ENCODE results near the gene GSS.

Gene GSS

DNA sequence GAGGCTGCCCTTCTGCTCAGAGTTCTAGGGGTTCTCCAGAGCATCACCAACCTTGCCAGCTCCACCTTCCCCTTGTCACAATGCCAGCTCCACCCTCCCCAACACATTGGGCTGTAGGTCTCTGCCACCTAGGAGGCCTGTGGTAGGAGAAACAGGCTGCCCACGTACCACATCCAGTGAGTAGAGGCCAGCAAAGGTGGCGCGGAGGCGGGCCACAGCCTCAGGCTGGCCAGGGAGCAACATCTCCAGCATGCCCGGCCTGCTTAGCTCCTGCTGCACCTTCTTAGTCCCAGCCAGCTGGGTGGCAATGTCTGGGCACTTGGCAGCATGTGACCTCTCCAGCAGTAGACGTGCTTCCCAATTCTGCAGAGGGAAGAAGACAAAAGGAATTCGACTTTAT is 23.8 kb downstream of the GSS start:
- DNase-seq (ENCODE audit: low read depth) = no peak
- H3K9me3 ChIP-seq (ENCODE audit: control insufficient read depth, low read length) = no peaks in the 10 kb centered on the region
- no peaks in the 10 kb centered on the region for H3K27me3 ChIP-seq (replicated peaks; ENCODE audit: control insufficient read depth, insufficient read depth, low read length)
- H3K4me1 ChIP-seq (ENCODE audit: control insufficient read depth, insufficient read depth, low read length) = peaks cover 1% of the 10 kb centered on the region
- H3K4me3 ChIP-seq (ENCODE audit: low read length) = no peak overlapping the region
- H3K9ac ChIP-seq (ENCODE audit: low read length) = no peak overlapping the region
- peaks cover 68% of the 10 kb centered on the region for H3K36me3 ChIP-seq (ENCODE audit: control insufficient read depth, insufficient read depth, low read length, severe bottlenecking)

DNA sequence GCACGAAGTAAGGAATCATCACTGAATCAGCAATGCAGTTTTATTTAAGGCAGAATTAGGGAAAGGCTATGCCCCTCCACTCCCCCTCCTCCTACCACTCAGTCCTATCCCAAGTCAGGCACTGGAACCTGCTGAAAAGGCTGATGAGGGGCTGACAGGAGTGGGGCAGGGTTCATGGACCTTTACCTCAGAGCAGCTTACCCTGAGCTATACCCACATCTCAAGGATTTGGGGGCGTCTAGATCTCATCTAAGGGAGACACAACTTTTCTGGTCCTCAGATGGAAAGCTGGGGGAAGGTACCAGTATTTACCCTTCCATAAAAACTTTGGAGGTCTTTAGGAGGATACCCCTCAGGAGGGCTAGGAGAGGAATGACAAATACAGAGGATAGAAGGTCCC is 27.2 kb downstream of the GSS start:
- H3K4me1 ChIP-seq (ENCODE audit: control insufficient read depth, insufficient read depth, low read length) = peaks cover 11% of the 10 kb centered on the region
- DNase-seq (ENCODE audit: low read depth) = no peak
- no peaks in the 10 kb centered on the region for H3K27me3 ChIP-seq (replicated peaks; ENCODE audit: control insufficient read depth, insufficient read depth, low read length)
- no peaks in the 10 kb centered on the region for H3K9me3 ChIP-seq (ENCODE audit: control insufficient read depth, low read length)
- peaks cover 88% of the 10 kb centered on the region for H3K36me3 ChIP-seq (ENCODE audit: control insufficient read depth, insufficient read depth, low read length, severe bottlenecking)
- no peak overlapping the region for H3K9ac ChIP-seq (ENCODE audit: low read length)
- no peak overlapping the region for H3K4me3 ChIP-seq (ENCODE audit: low read length)

DNA sequence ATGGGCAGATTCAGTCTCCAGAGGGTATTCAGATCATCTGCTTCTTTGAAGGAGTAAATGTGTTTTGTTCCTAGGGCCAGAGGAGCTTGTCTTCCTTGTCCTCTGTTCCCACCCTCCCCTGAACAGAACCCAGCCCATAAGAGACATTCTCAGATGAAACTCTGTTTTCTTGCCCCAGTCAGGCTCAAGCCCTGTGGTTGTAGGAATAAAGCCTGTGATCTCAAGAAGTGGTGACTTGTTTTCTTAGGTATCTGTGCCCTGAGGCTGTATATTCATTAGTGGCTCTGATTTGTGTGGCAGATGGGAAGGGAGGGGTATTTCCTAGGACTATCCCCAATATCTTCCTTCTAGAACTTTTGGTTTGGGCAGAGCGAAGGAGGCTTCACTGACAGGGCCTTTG is 27.9 kb downstream of the GSS start:
- no peak overlapping the region for H3K9ac ChIP-seq (ENCODE audit: low read length)
- H3K4me3 ChIP-seq (ENCODE audit: low read length) = no peak overlapping the region
- peak; percentile 78 for DNase-seq (ENCODE audit: low read depth)
- no peaks in the 10 kb centered on the region for H3K9me3 ChIP-seq (ENCODE audit: control insufficient read depth, low read length)
- H3K36me3 ChIP-seq (ENCODE audit: control insufficient read depth, insufficient read depth, low read length, severe bottlenecking) = peaks cover 95% of the 10 kb centered on the region
- H3K4me1 ChIP-seq (ENCODE audit: control insufficient read depth, insufficient read depth, low read length) = peaks cover 18% of the 10 kb centered on the region
- no peaks in the 10 kb centered on the region for H3K27me3 ChIP-seq (replicated peaks; ENCODE audit: control insufficient read depth, insufficient read depth, low read length)

GRCh38 chr20:34926581-34926980 is 29.0 kb downstream of the GSS start:
- DNase-seq (ENCODE audit: low read depth) = no peak
- peaks cover 27% of the 10 kb centered on the region for H3K4me1 ChIP-seq (ENCODE audit: control insufficient read depth, insufficient read depth, low read length)
- no peaks in the 10 kb centered on the region for H3K9me3 ChIP-seq (ENCODE audit: control insufficient read depth, low read length)
- no peak overlapping the region for H3K4me3 ChIP-seq (ENCODE audit: low read length)
- peaks cover 93% of the 10 kb centered on the region for H3K36me3 ChIP-seq (ENCODE audit: control insufficient read depth, insufficient read depth, low read length, severe bottlenecking)
- H3K27me3 ChIP-seq (replicated peaks; ENCODE audit: control insufficient read depth, insufficient read depth, low read length) = no peaks in the 10 kb centered on the region
- no peak overlapping the region for H3K9ac ChIP-seq (ENCODE audit: low read length)

GRCh38 chr20:34925981-34926380 is 29.6 kb downstream of the GSS start:
- Histone ChIP-seq H3K4me1 (ENCODE audit: control insufficient read depth, insufficient read depth, low read length) (peaks cover 33% of the 10 kb centered on the region), H3K27me3 (replicated peaks; ENCODE audit: control insufficient read depth, insufficient read depth, low read length) (no peaks in the 10 kb centered on the region), H3K36me3 (ENCODE audit: control insufficient read depth, insufficient read depth, low read length, severe bottlenecking) (peaks cover 93% of the 10 kb centered on the region), H3K9me3 (ENCODE audit: control insufficient read depth, low read length) (no peaks in the 10 kb centered on the region), H3K9ac (ENCODE audit: low read length) (no peak overlapping the region), H3K4me3 (ENCODE audit: low read length) (no peak overlapping the region)
- DNase-seq (ENCODE audit: low read depth) = no peak

- no peaks in the 10 kb centered on the region for H3K9me3 ChIP-seq (ENCODE audit: control insufficient read depth, low read length)
- no peak overlapping the region for H3K4me3 ChIP-seq (ENCODE audit: low read length)
- peaks cover 93% of the 10 kb centered on the region for H3K36me3 ChIP-seq (ENCODE audit: control insufficient read depth, insufficient read depth, low read length, severe bottlenecking)
- no peaks in the 10 kb centered on the region for H3K27me3 ChIP-seq (replicated peaks; ENCODE audit: control insufficient read depth, insufficient read depth, low read length)
- no peak overlapping the region for H3K9ac ChIP-seq (ENCODE audit: low read length)
- peaks cover 34% of the 10 kb centered on the region for H3K4me1 ChIP-seq (ENCODE audit: control insufficient read depth, insufficient read depth, low read length)
- DNase-seq (ENCODE audit: low read depth) = no peak
Measured at GRCh38 chr20:34925341-34925740, 30.3 kb downstream of the GSS start.

DNA sequence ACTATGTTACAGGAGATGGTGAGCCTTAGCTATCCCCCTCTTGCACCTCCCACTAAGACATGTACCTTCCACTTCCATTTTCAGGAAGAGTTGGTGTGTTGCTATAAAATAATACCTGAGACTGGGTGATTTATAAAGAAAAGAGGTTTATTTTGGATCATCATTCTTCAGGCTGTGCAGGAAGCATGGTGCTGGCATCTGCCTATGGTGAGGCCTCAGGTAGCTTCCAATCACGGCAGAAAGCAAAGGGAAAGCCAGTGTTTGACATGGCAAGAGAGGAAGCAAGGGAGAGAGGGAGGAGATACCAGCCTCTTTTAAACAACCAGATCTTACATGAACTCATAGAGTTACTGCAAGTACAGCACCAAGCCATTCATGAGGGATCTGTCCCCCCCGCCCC is 32.2 kb downstream of the GSS start:
- Histone ChIP-seq H3K9me3 (ENCODE audit: control insufficient read depth, low read length) (no peaks in the 10 kb centered on the region), H3K4me1 (ENCODE audit: control insufficient read depth, insufficient read depth, low read length) (peaks cover 34% of the 10 kb centered on the region), H3K27me3 (replicated peaks; ENCODE audit: control insufficient read depth, insufficient read depth, low read length) (no peaks in the 10 kb centered on the region), H3K4me3 (ENCODE audit: low read length) (no peak overlapping the region), H3K9ac (ENCODE audit: low read length) (peak overlapping the region; percentile 47), H3K36me3 (ENCODE audit: control insufficient read depth, insufficient read depth, low read length, severe bottlenecking) (peaks cover 95% of the 10 kb centered on the region)
- no peak for DNase-seq (ENCODE audit: low read depth)

- DNase-seq (ENCODE audit: low read depth) = peak; percentile 94
- peaks cover 95% of the 10 kb centered on the region for H3K36me3 ChIP-seq (ENCODE audit: control insufficient read depth, insufficient read depth, low read length, severe bottlenecking)
Measured at GRCh38 chr20:34922654-34923381, 32.8 kb downstream of the GSS start.

GRCh38 chr20:34921436-34921835 is 34.2 kb downstream of the GSS start:
- Histone ChIP-seq H3K36me3 (ENCODE audit: control insufficient read depth, insufficient read depth, low read length, severe bottlenecking) (peaks cover 95% of the 10 kb centered on the region), H3K27me3 (replicated peaks; ENCODE audit: control insufficient read depth, insufficient read depth, low read length) (no peaks in the 10 kb centered on the region), H3K9ac (ENCODE audit: low read length) (no peak overlapping the region), H3K4me1 (ENCODE audit: control insufficient read depth, insufficient read depth, low read length) (peaks cover 29% of the 10 kb centered on the region), H3K4me3 (ENCODE audit: low read length) (no peak overlapping the region), H3K9me3 (ENCODE audit: control insufficient read depth, low read length) (no peaks in the 10 kb centered on the region)
- no peak for DNase-seq (ENCODE audit: low read depth)

More at GRCh38 chr20:34922654-34923381, 32.8 kb downstream of the GSS start:
- Histone ChIP-seq H3K9me3 (ENCODE audit: control insufficient read depth, low read length) (no peaks in the 10 kb centered on the region), H3K4me3 (ENCODE audit: low read length) (no peak overlapping the region), H3K9ac (ENCODE audit: low read length) (peak overlapping the region; percentile 47), H3K4me1 (ENCODE audit: control insufficient read depth, insufficient read depth, low read length) (peaks cover 34% of the 10 kb centered on the region), H3K27me3 (replicated peaks; ENCODE audit: control insufficient read depth, insufficient read depth, low read length) (no peaks in the 10 kb centered on the region)

DNA sequence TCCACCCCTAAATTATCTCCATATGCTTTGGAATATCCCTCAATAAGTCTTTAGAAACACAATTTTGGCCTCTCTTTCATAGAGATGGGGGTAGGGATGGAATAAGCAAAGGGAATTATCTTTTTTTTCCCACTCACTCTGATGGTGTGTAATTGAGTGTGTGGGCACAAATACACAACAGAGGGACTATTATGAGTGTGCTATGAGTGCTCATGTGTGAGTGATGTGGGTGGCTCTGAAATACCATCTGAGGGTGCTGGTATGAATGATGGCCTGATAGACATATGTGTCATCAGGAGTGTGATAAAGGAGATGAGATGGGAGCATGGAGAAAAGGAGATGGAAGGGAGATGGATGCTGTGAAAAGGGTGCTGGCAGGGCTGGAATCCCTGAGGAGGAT is 35.6 kb downstream of the GSS start:
- peaks cover 95% of the 10 kb centered on the region for H3K36me3 ChIP-seq (ENCODE audit: control insufficient read depth, insufficient read depth, low read length, severe bottlenecking)
- no peaks in the 10 kb centered on the region for H3K27me3 ChIP-seq (replicated peaks; ENCODE audit: control insufficient read depth, insufficient read depth, low read length)
- H3K4me1 ChIP-seq (ENCODE audit: control insufficient read depth, insufficient read depth, low read length) = peaks cover 24% of the 10 kb centered on the region
- DNase-seq (ENCODE audit: low read depth) = no peak
- no peaks in the 10 kb centered on the region for H3K9me3 ChIP-seq (ENCODE audit: control insufficient read depth, low read length)
- no peak overlapping the region for H3K4me3 ChIP-seq (ENCODE audit: low read length)
- H3K9ac ChIP-seq (ENCODE audit: low read length) = no peak overlapping the region

DNA sequence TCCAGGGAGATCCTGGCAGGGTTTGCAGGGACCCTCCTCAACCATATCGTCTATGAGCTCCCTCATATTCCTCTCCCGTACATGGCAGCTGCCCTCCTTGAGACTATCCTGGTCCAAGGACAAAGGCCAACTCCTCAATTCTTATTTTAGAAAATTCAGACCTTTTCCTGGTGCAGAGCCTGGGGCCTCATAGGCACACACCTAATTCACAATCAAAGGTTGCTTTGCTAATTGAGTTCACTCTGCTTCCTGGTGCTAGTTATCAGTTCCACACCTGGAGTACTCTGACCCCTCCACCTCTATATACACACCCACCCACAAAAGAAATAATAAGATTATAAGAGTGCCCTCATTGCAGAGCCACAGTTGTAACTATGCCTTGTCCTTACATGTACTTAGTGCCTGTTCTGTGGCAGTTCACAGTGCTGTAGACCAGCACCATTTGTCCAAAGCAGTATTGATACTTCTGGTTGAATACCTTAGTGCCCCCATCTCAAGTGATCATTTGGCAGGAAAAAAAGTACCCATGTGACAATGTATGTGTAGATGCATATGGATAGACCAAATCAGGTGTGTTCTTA is 38.7 kb downstream of the GSS start:
- H3K9ac ChIP-seq (ENCODE audit: low read length) = no peak overlapping the region
- no peak for DNase-seq (ENCODE audit: low read depth)
- peaks cover 100% of the 10 kb centered on the region for H3K36me3 ChIP-seq (ENCODE audit: control insufficient read depth, insufficient read depth, low read length, severe bottlenecking)
- peaks cover 11% of the 10 kb centered on the region for H3K4me1 ChIP-seq (ENCODE audit: control insufficient read depth, insufficient read depth, low read length)
- H3K9me3 ChIP-seq (ENCODE audit: control insufficient read depth, low read length) = no peaks in the 10 kb centered on the region
- no peak overlapping the region for H3K4me3 ChIP-seq (ENCODE audit: low read length)
- no peaks in the 10 kb centered on the region for H3K27me3 ChIP-seq (replicated peaks; ENCODE audit: control insufficient read depth, insufficient read depth, low read length)

Data from adipocyte (in vitro differentiated cells).